Omental fat pad (tissue), 4 donors: Measurements from ENCODE around the gene CD34. TPM values are rescaled to one million over a fixed set of nuclear protein-coding genes. Genes with fewer than 3 reads are reported as not detected.

Source experiments
- ATAC-seq: fragments of 150-250 bp; one replicate; pipeline ENCODE4 v1.9.1; 2016; ENCODE audit warnings: mild to moderate bottlenecking, moderate library complexity; ENCODE audit not compliant: low FRiP score
- DNase-seq: peaks from one replicate; pipeline ENCODE4 v3.0.0-alpha.2; 2019; ENCODE audit warnings: low spot score
- CTCF ChIP-seq, 3 donors: fragments of 450-650 bp; IDR thresholded peaks; one replicate each; pipeline ENCODE4 v1.5.1; 2016 to 2017; ENCODE audit warnings: antibody characterized with exemption in 3 of 3, mild to moderate bottlenecking in 3 of 3, moderate library complexity in 2 of 3
- total RNA-seq, 4 donors: library from RNA; depleted of rRNA; stranded (reverse); fragments of >200 nt; gene quantifications; one replicate each; pipeline ENCODE4 v1.1.0, GENCODE V29; 2016

CD34 gene
- total RNA-seq, 4 donors from 2014 or later, result 52.6 to 123 (median 76.9) TPM

- ATAC-seq (no peak), DNase-seq (no peak)
- no peak for TF ChIP-seq CTCF (IDR thresholded peaks at IDR 0.05)
Measured at GRCh38 chr1:207886227-207886626, 24.7 kb downstream of the CD34 start.

GRCh38 chr1:207885129-207886032 is 25.5 kb downstream of the CD34 start:
- DNase-seq (peak; percentile 75), ATAC-seq (peak; percentile 82)
- TF ChIP-seq CTCF (IDR thresholded peaks at IDR 0.05), result peak in 2 of 3 donors; percentile 67 to 87

DNA sequence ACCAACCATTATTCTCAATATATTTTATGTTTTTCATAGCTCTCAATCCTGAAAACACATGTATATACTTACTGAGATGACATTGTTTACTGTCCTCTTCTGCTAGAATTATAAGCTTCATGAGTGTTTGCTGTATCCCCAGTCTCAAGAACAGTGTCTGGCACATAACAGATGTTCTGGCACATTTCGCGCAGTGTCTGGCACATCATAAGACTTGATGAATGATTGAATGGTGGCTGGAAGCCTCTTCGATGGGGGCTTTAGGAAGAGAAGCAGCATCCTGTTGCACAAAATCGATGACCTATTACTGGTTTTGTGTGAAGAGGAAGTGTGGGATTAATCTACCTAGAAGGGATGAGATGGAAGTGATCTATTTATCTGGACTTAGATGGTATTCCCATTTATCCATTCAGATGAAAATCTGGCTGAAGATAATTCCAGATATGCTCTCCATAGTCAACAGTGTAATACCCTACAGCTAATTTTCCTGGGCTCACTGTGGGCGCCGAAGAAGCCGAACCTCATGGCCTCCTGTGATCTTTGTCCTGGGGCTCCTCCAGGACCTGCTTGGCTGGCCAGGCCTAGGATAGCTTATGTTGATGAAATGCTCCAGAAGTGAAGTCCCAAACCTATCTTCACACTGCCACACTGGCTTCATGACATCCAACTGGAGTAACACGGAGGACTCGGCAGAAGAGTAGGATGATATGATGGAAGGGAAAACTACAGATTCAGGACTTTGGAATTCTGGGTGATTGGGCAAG is 26.5 kb downstream of the CD34 start:
- no peak for TF ChIP-seq CTCF (IDR thresholded peaks at IDR 0.05)
- no peak for ATAC-seq
- no peak for DNase-seq

GRCh38 chr1:207883660-207884250 is 27.2 kb downstream of the CD34 start:
- DNase-seq, result no peak

DNA sequence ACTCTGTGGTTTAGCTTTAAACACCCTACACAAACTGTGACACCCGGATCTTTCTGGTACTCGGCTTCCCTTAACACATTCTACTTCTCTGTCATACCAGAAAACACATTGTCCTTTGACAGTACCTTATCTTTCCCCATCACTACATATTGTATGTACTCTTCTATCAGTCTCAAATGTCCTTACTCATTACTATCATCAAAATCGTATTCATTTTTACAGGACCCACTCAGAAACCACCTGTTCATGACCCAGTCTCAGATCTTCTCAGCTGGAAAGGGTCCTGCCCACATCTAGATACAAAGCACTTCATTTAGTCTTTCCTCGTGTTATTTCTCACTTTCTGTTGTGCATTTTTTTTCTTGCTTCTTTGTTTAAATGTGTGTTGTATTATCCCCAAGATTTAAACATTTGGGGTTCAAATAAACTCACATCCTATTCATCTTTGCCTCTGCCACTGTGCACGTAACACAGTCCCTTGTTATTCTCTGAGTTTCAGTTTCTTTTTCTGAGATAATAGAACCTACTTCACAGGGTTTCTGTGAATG is 27.7 kb downstream of the CD34 start:
- TF ChIP-seq CTCF (IDR thresholded peaks at IDR 0.05), result no peak
- ATAC-seq (no peak), DNase-seq (no peak)

More at GRCh38 chr1:207883660-207884250, 27.2 kb downstream of the CD34 start:
- no peak for TF ChIP-seq CTCF (IDR thresholded peaks at IDR 0.05)
- no peak for ATAC-seq

DNA sequence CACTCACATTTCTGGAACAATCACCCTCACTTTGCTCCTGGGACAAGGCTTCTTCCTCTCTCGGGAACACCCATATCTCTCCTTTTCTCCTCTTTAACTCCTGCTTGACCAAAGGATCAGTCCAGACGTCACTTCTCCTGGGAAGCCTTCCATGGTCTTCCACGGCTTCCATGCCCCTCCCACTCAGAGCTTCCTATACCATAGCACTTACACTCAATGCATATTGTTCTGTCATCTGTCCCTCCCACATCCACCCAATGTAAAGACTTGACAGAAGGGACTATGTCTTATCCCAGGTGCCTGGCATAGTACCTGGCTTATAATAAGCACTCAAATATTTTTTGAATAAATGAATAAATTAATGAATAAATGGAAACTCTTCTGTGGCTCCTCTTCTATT is 28.2 kb downstream of the CD34 start:
- no peak for DNase-seq
- TF ChIP-seq CTCF (IDR thresholded peaks at IDR 0.05), result no peak
- ATAC-seq, result no peak
